GM18861 (cell line): Measurements from ENCODE around the gene IKZF5.

Source experiments
- ATAC-seq: cut with Tn5 transposase; IDR thresholded peaks from one replicate; pipeline ENCODE4 v1.9.1; 2021; ENCODE audit not compliant: unreplicated experiment

Gene IKZF5

GRCh38 chr10:122981066-122981464 is 27.5 kb downstream of the IKZF5 start:
- no peak for ATAC-seq

DNA sequence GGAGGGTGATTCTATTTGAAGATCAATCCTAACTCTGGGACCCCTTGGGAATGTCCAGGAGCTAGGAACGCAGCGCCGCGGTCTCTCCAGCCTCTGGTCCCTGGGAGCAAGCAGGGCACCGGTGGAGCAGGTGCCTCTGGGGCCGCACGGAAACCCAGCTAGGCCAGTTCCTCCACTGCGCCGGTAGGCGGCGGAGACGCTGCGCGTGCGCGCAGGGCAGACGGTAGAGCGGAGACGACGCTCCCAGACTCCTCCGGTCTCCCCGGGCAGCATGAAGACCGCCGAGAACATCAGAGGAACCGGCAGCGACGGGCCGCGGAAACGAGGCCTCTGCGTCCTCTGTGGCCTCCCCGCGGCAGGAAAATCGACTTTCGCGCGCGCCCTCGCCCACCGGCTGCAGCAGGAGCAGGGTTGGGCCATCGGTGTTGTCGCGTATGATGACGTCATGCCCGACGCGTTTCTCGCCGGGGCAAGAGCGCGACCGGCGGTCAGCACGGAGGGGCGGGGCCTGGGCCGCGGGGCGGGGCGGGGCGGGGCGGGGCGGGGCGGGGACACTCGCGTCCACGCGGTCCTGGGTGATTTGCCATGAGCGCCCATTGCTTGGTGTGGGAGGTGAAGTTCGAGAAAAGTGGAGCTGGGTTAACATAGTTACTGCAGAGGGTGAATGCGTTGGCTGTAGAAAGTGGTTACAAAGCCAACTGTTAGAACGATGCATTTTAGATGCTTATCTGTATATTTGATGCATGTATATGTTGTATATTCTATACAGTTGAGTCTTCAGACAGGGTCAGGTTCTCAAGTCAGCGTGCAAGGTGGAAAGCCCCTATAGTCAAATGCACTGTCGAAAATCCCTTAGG is 28.2 kb downstream of the IKZF5 start, which contains the start of gene PSTK:
Gene PSTK (plus strand): TSS at position 193 of the 857 bp plus-strand sequence. CDS start 79 bp downstream, at position 272.
- ATAC-seq: peak; percentile 94

- ATAC-seq: no peak
Observed at GRCh38 chr10:122974543-122975064, 34.0 kb downstream of the IKZF5 start.

DNA sequence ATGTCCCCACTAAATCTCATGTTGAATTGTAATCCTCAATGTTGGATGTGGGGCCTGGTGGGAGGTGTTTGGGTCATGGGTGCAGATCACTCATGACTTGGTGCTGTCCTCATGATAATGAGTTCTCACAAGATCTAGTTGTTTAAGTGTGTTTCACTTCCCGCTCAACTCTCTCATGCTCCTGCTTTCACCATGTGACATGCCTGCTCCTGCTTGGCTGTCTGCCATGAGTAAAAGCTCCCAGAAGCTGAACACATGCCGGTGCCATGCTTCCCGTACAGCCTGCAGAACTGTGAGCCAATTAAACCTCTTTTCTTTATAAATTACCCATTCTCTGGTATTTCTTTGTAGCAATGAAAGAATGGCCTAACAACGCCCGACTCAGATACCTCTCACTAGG is 34.6 kb downstream of the IKZF5 start:
- ATAC-seq: no peak

DNA sequence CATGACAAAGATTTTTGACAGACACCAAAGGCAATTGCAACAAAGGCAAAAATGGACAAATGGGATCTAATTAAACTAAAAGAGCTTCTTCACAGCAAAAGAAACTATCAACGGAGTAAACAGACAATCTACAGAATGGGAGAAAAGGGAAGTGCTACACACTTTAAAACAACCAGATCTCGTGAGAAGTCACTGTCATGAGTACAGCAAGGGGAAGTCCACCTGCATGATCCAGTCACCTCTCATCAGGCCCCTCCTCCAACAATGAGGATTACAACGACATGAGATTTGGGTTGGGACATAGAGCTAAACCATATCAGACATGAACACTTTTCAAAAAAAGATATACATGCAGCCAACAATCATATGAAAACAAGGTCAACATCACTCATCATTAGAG is 39.9 kb downstream of the IKZF5 start:
- ATAC-seq: no peak

- no peak for ATAC-seq
Observed at GRCh38 chr10:122966879-122967278, 41.7 kb downstream of the IKZF5 start.

DNA sequence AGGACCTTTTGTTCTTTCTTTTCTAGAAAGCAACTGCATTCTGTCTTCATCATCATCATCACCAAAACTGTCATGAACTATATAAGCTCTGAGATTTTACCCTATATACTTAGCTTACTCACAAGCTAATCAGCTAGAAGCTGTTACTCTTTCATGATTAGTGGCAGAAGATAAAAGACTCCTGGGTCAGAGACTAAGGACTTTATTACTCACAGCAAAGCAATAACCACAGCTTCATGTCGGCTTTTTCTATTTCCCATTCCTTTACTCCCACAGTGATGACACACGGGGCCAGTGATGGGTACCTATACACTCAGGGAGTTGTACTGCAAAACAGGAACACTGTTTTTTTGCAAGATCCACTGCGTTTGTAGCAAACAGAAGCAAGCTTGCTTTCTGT is 46.2 kb downstream of the IKZF5 start:
- no peak for ATAC-seq

GRCh38 chr10:122957474-122957873 is 51.1 kb downstream of the IKZF5 start:
- ATAC-seq: no peak

- no peak for ATAC-seq
Observed at GRCh38 chr10:122955892-122956291, 52.7 kb downstream of the IKZF5 start.

DNA sequence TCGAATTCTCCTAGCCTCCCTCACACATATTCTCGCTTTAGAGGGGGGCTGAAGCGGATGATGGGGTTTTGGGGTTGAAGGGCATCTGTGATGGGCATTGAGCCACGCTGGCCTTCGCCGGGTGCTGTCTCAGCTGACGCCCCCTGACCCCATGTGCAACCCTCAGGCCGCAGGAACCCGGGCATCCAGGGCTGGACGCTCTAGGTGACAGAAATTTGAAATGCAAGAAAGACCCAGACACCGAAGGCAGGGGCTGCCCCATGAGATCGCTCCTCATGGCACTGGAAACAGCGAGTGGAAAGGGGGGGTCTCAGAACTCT is 53.9 kb downstream of the IKZF5 start:
- no peak for ATAC-seq

GRCh38 chr10:122953902-122954730 is 54.5 kb downstream of the IKZF5 start, which contains the start of gene C10orf88:
Gene C10orf88 (minus strand): TSS chr10:122954227. CDS start chr10:122954178, 49 bp downstream.
- peak; percentile 95 for ATAC-seq

DNA sequence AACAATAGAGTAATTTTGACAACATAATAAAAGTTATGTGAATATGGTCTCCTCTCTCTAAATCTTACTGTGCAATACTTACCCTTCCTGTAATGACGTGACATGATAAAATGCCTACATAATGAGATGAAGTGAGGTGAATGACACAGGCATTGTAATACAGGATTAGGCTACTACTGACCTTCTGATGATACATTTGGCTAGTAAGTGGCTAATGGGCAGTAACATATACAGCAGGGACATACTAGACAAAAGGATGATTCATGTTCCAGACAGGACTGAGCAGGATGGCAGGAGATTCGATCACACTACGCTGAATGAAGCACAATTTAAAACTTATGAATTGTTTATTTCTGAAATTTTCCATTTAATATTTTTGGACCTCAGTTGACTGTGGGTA is 59.3 kb downstream of the IKZF5 start:
- ATAC-seq: no peak
